HG03460 (cell line): ENCODE measurements around the gene POLR3H.
"Not testable (repeated sequence)": the region's sequence is repeated elsewhere in the genome, so short reads cannot be mapped to it uniquely, and the experiment has no call there.

Source experiments
- ATAC-seq: cut with Tn5 transposase; IDR thresholded peaks from one replicate; pipeline ENCODE4 v1.9.1; 2021; ENCODE audit not compliant: unreplicated experiment

POLR3H gene

GRCh38 chr22:41565403-41566054, 21.3 kb upstream of the POLR3H start:
- no peak for ATAC-seq

- ATAC-seq = no peak
Measured at GRCh38 chr22:41564563-41564962, 20.3 kb upstream of the POLR3H start.

- no peak for ATAC-seq
Measured at GRCh38 chr22:41563051-41563711, 18.9 kb upstream of the POLR3H start.

- ATAC-seq = no peak
Measured at GRCh38 chr22:41562461-41562860, 18.2 kb upstream of the POLR3H start.

GRCh38 chr22:41561788-41562187, 17.5 kb upstream of the POLR3H start:
- ATAC-seq = no peak

- ATAC-seq = no peak
Measured at GRCh38 chr22:41561335-41561734, 17.1 kb upstream of the POLR3H start.

GRCh38 chr22:41560095-41560471, 15.8 kb upstream of the POLR3H start:
- ATAC-seq = no peak

GRCh38 chr22:41558241-41558630, 14.0 kb upstream of the POLR3H start:
- ATAC-seq = not testable (repeated sequence)

- no peak for ATAC-seq
Measured at GRCh38 chr22:41557401-41558240, 13.4 kb upstream of the POLR3H start.

GRCh38 chr22:41556561-41556960, 12.3 kb upstream of the POLR3H start:
- no peak for ATAC-seq

GRCh38 chr22:41555325-41555982, 11.2 kb upstream of the POLR3H start:
- ATAC-seq = no peak

GRCh38 chr22:41551877-41552582, 7.8 kb upstream of the POLR3H start:
- ATAC-seq = no peak

- ATAC-seq = no peak
Measured at GRCh38 chr22:41550952-41551491, 6.8 kb upstream of the POLR3H start.

GRCh38 chr22:41548830-41549211, 4.6 kb upstream of the POLR3H start:
- no peak for ATAC-seq

GRCh38 chr22:41544671-41545476, 604 bp upstream of the POLR3H start:
- ATAC-seq = no peak

GRCh38 chr22:41542224-41542623, 2.0 kb downstream of the POLR3H start:
- ATAC-seq = no peak

- ATAC-seq = no peak
Measured at GRCh38 chr22:41541484-41541883, 2.8 kb downstream of the POLR3H start.

GRCh38 chr22:41540365-41540764, 3.9 kb downstream of the POLR3H start:
- ATAC-seq = no peak

GRCh38 chr22:41540006-41540315, 4.3 kb downstream of the POLR3H start:
- no peak for ATAC-seq
